Activated CD8-positive, alpha-beta T cell treated with anti-CD3 and anti-CD28 coated beads for 36 hours (primary cell): ENCODE results near the gene SLC38A2. TPM values are rescaled to one million over a fixed set of nuclear protein-coding genes. Genes with fewer than 3 reads are reported as not detected.

Experiments used
- ATAC-seq: fragments of 200-7000 bp; cut with Tn5 transposase; one replicate; pipeline ENCODE4 v1.10.0; 2021; ENCODE audit warnings: mild to moderate bottlenecking, moderate library complexity
- CTCF ChIA-PET: fragments of 350-600 bp; sonication (Branson Sonifier 250); formaldehyde crosslinking; loops from one replicate; lab custom pipeline; 2021; ENCODE audit warnings: antibody characterized with exemption; lab: Charles Lee
- POLR2A ChIA-PET: fragments of 350-600 bp; sonication (Branson Sonifier 250); formaldehyde crosslinking; loops from one replicate; lab custom pipeline; 2021; ENCODE audit warnings: antibody characterized with exemption; lab: Charles Lee
- DNase-seq: peaks from one replicate; pipeline ENCODE4 v3.0.0-alpha.2; 2020
- H3K27ac Mint-ChIP-seq: one replicate; pipeline ENCODE4 v1.8.0; 2021; ENCODE audit warnings: mild to moderate bottlenecking, mixed read lengths
- H3K27me3 Mint-ChIP-seq: one replicate; pipeline ENCODE4 v1.8.0; 2021; ENCODE audit warnings: mixed read lengths
- H3K36me3 Mint-ChIP-seq: one replicate; pipeline ENCODE4 v1.8.0; 2021; ENCODE audit warnings: low read depth, mixed read lengths
- H3K4me1 Mint-ChIP-seq: one replicate; pipeline ENCODE4 v1.8.0; 2021; ENCODE audit warnings: low read depth, mixed read lengths
- H3K4me3 Mint-ChIP-seq: one replicate; pipeline ENCODE4 v1.8.0; 2021; ENCODE audit warnings: mild to moderate bottlenecking, moderate library complexity, mixed read lengths
- H3K9me3 Mint-ChIP-seq: one replicate; pipeline ENCODE4 v1.8.0; 2021; ENCODE audit warnings: mixed read lengths
- CTCF ChIP-seq: fragments of 200-600 bp; IDR thresholded peaks from one replicate; pipeline ENCODE4 v1.8.0; 2022; ENCODE audit warnings: antibody characterized with exemption, mild to moderate bottlenecking
- intact Hi-C: fragments of 100-400 bp; cut with micrococcal nuclease; formaldehyde crosslinking; loops from one replicate; pipeline ENCODE4 v1.10.0; 2022
- total RNA-seq, 2 experiments: library from RNA; stranded (reverse); gene quantifications; one replicate each; pipeline ENCODE4 v1.2.3, GENCODE V29; 2021

Gene SLC38A2
- total RNA-seq, 2 experiments from 2014 or later, result 216 to 219 TPM

GRCh38 chr12:46382964-46383653 is 10.5 kb upstream of the SLC38A2 start:
- POLR2A ChIA-PET, result interaction anchor here (0.7 to 7.7 kb wide), 6 partner anchors 10 to 141 kb away, joined by 3 to 83 read pairs (median 4); no protein-coding TSS in a partner anchor
- Mint-ChIP-seq H3K4me1 (peaks cover 46% of the 10 kb centered on the region), H3K36me3 (peaks cover 1% of the 10 kb centered on the region), H3K27ac (peak overlapping the region; percentile 94), H3K9me3 (peaks cover 3% of the 10 kb centered on the region), H3K4me3 (peak overlapping the region; percentile 89), H3K27me3 (no peaks in the 10 kb centered on the region)
- CTCF ChIA-PET, result no interaction called here
- DNase-seq, result peak; percentile 95
- peak; percentile 81 for ATAC-seq
- intact Hi-C loops, result no loop called here
- no peak for TF ChIP-seq CTCF

DNA sequence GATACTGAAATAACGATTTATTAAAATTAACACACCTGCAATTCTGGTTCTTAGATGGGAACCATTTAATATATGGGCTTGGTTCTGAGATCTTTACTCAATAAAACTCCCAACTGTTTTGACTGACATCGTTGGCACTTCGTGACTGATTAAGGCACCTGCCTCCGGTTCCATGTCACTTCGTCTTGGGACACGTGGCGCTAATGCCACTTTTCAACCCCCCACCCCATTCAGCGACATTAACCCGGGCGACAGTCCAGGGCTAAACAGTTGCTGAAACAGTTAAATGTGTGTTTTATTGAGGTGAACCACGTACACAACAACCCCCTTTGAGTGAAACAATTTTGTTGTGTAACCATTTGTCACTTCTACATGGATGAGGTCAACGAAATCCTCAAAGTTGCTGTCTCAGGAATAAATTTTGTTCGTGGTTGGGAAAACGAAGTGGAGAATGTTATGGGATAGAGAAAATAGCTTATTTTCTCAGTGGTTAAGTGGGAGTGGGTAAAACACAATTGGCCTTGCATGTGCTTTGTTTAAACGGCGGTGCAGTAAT is 9.9 kb upstream of the SLC38A2 start:
- TF ChIP-seq CTCF, result no peak
- intact Hi-C loops, result no loop called here
- Mint-ChIP-seq H3K36me3 (peaks cover 1% of the 10 kb centered on the region), H3K4me3 (peak overlapping the region; percentile 89), H3K27me3 (no peaks in the 10 kb centered on the region), H3K9me3 (peaks cover 3% of the 10 kb centered on the region), H3K4me1 (peaks cover 45% of the 10 kb centered on the region), H3K27ac (peak overlapping the region; percentile 94)
- DNase-seq, result no peak
- ChIA-PET CTCF (no interaction called here), POLR2A (interaction anchor here (0.6 to 7.7 kb wide), 4 partner anchors 9 to 211 kb away, joined by 3 to 83 read pairs (median 4); no protein-coding TSS in a partner anchor)
- no peak for ATAC-seq

GRCh38 chr12:46380881-46381280 is 8.3 kb upstream of the SLC38A2 start:
- Mint-ChIP-seq H3K27ac (no peak overlapping the region), H3K27me3 (no peaks in the 10 kb centered on the region), H3K9me3 (peaks cover 3% of the 10 kb centered on the region), H3K36me3 (peaks cover 1% of the 10 kb centered on the region), H3K4me3 (no peak overlapping the region), H3K4me1 (peaks cover 40% of the 10 kb centered on the region)
- intact Hi-C loops, result no loop called here
- TF ChIP-seq CTCF, result no peak
- no peak for DNase-seq
- CTCF ChIA-PET, result interaction anchor here (1.6 kb wide), 1 partner anchor 281 kb away, joined by 4 read pairs; no protein-coding TSS in a partner anchor
- POLR2A ChIA-PET, result interaction anchor here (0.7 kb wide), 1 partner anchor 9 kb away, joined by 4 read pairs; no protein-coding TSS in a partner anchor
- ATAC-seq, result no peak

GRCh38 chr12:46380022-46380796 is 7.6 kb upstream of the SLC38A2 start:
- no peaks in the 10 kb centered on the region for H3K27me3 Mint-ChIP-seq
- H3K36me3 Mint-ChIP-seq, result peaks cover 1% of the 10 kb centered on the region
- intact Hi-C loops, result no loop called here
- POLR2A ChIA-PET, result interaction anchor here (0.7 to 0.9 kb wide), 2 partner anchors 8 to 111 kb away, joined by 3 to 4 read pairs; partner anchors contain the start of gene SLC38A1
- ATAC-seq (no peak), DNase-seq (no peak)
- H3K4me3 Mint-ChIP-seq, result no peak overlapping the region
- CTCF ChIA-PET, result interaction anchor here (1.6 kb wide), 1 partner anchor 282 kb away, joined by 4 read pairs; no protein-coding TSS in a partner anchor
- H3K9me3 Mint-ChIP-seq, result peaks cover 3% of the 10 kb centered on the region
- H3K27ac Mint-ChIP-seq, result no peak overlapping the region
- TF ChIP-seq CTCF, result no peak
- peaks cover 34% of the 10 kb centered on the region for H3K4me1 Mint-ChIP-seq
